Measurements from ENCODE around the gene TYRO3.

TYRO3 gene

GRCh38 chr15:41606997-41607396, 48.0 kb downstream of the TYRO3 start:
- no peak overlapping the region for H3K27ac ChIP-seq (ENCODE audit: low read depth, low read length)

GRCh38 chr15:41609123-41609522, 50.1 kb downstream of the TYRO3 start:
- Histone ChIP-seq H3K27me3 (ENCODE audit: insufficient read depth, low read length) (no peaks in the 10 kb centered on the region), H3K27ac (ENCODE audit: low read depth, low read length) (no peak overlapping the region), H3K4me3 (ENCODE audit: low read depth, low read length) (no peak overlapping the region), H3K79me2 (ENCODE audit: control insufficient read depth, insufficient read depth, low read length, unreplicated experiment) (no peaks in the 10 kb centered on the region), H3K36me3 (ENCODE audit: insufficient read depth, low read length) (no peaks in the 10 kb centered on the region), H3K4me1 (ENCODE audit: control insufficient read depth, insufficient read depth, low read length, unreplicated experiment) (peaks cover 14% of the 10 kb centered on the region), H2AFZ (ENCODE audit: low read length, unreplicated experiment) (no peak overlapping the region)

More at GRCh38 chr15:41606997-41607396, 48.0 kb downstream of the TYRO3 start:
- no peaks in the 10 kb centered on the region for H3K79me2 ChIP-seq (ENCODE audit: control insufficient read depth, insufficient read depth, low read length, unreplicated experiment)
- no peaks in the 10 kb centered on the region for H3K27me3 ChIP-seq (ENCODE audit: insufficient read depth, low read length)
- no peaks in the 10 kb centered on the region for H3K36me3 ChIP-seq (ENCODE audit: insufficient read depth, low read length)
- H3K4me1 ChIP-seq (ENCODE audit: control insufficient read depth, insufficient read depth, low read length, unreplicated experiment), result peaks cover 14% of the 10 kb centered on the region
- H3K4me3 ChIP-seq (ENCODE audit: low read depth, low read length), result no peak overlapping the region
- H2AFZ ChIP-seq (ENCODE audit: low read length, unreplicated experiment), result no peak overlapping the region

GRCh38 chr15:41610048-41610447, 51.0 kb downstream of the TYRO3 start:
- Histone ChIP-seq H3K4me3 (ENCODE audit: low read depth, low read length) (no peak overlapping the region), H2AFZ (ENCODE audit: low read length, unreplicated experiment) (no peak overlapping the region), H3K79me2 (ENCODE audit: control insufficient read depth, insufficient read depth, low read length, unreplicated experiment) (no peaks in the 10 kb centered on the region), H3K27me3 (ENCODE audit: insufficient read depth, low read length) (no peaks in the 10 kb centered on the region), H3K27ac (ENCODE audit: low read depth, low read length) (no peak overlapping the region), H3K36me3 (ENCODE audit: insufficient read depth, low read length) (no peaks in the 10 kb centered on the region), H3K4me1 (ENCODE audit: control insufficient read depth, insufficient read depth, low read length, unreplicated experiment) (peaks cover 9% of the 10 kb centered on the region)

GRCh38 chr15:41620536-41621199, 61.7 kb downstream of the TYRO3 start:
- Histone ChIP-seq H3K79me2 (ENCODE audit: control insufficient read depth, insufficient read depth, low read length, unreplicated experiment) (peaks cover 20% of the 10 kb centered on the region), H3K27me3 (ENCODE audit: insufficient read depth, low read length) (no peaks in the 10 kb centered on the region), H3K4me1 (ENCODE audit: control insufficient read depth, insufficient read depth, low read length, unreplicated experiment) (peaks cover 9% of the 10 kb centered on the region), H3K36me3 (ENCODE audit: insufficient read depth, low read length) (peaks cover 4% of the 10 kb centered on the region; the same call in 1 of the 2 replicates), H3K4me3 (ENCODE audit: low read depth, low read length) (peak overlapping the region; percentile 80), H2AFZ (ENCODE audit: low read length, unreplicated experiment) (peak overlapping the region; percentile 89), H3K27ac (ENCODE audit: low read depth, low read length) (peak overlapping the region; percentile 92)

GRCh38 chr15:41621200-41622193, 62.5 kb downstream of the TYRO3 start:
- no peaks in the 10 kb centered on the region for H3K27me3 ChIP-seq (ENCODE audit: insufficient read depth, low read length)
- peaks cover 9% of the 10 kb centered on the region for H3K4me1 ChIP-seq (ENCODE audit: control insufficient read depth, insufficient read depth, low read length, unreplicated experiment)
- peaks cover 4% of the 10 kb centered on the region; the same call in 1 of the 2 replicates for H3K36me3 ChIP-seq (ENCODE audit: insufficient read depth, low read length)
- H3K4me3 ChIP-seq (ENCODE audit: low read depth, low read length), result peak overlapping the region; percentile 80
- H2AFZ ChIP-seq (ENCODE audit: low read length, unreplicated experiment), result peak overlapping the region; percentile 89
- H3K79me2 ChIP-seq (ENCODE audit: control insufficient read depth, insufficient read depth, low read length, unreplicated experiment), result peaks cover 20% of the 10 kb centered on the region
- peak overlapping the region; percentile 92 for H3K27ac ChIP-seq (ENCODE audit: low read depth, low read length)

GRCh38 chr15:41622901-41623300, 63.9 kb downstream of the TYRO3 start:
- Histone ChIP-seq H3K4me1 (ENCODE audit: control insufficient read depth, insufficient read depth, low read length, unreplicated experiment) (peaks cover 9% of the 10 kb centered on the region), H3K27me3 (ENCODE audit: insufficient read depth, low read length) (no peaks in the 10 kb centered on the region), H3K4me3 (ENCODE audit: low read depth, low read length) (peak overlapping the region; percentile 80), H2AFZ (ENCODE audit: low read length, unreplicated experiment) (no peak overlapping the region), H3K79me2 (ENCODE audit: control insufficient read depth, insufficient read depth, low read length, unreplicated experiment) (peaks cover 32% of the 10 kb centered on the region), H3K36me3 (ENCODE audit: insufficient read depth, low read length) (no peaks in the 10 kb centered on the region), H3K27ac (ENCODE audit: low read depth, low read length) (peak overlapping the region; percentile 92; the same call in 1 of the 2 replicates)

- Histone ChIP-seq H3K27ac (ENCODE audit: low read depth, low read length) (no peak overlapping the region), H3K4me3 (ENCODE audit: low read depth, low read length) (no peak overlapping the region), H2AFZ (ENCODE audit: low read length, unreplicated experiment) (no peak overlapping the region), H3K36me3 (ENCODE audit: insufficient read depth, low read length) (no peaks in the 10 kb centered on the region), H3K27me3 (ENCODE audit: insufficient read depth, low read length) (no peaks in the 10 kb centered on the region), H3K79me2 (ENCODE audit: control insufficient read depth, insufficient read depth, low read length, unreplicated experiment) (peaks cover 67% of the 10 kb centered on the region), H3K4me1 (ENCODE audit: control insufficient read depth, insufficient read depth, low read length, unreplicated experiment) (peaks cover 14% of the 10 kb centered on the region)
Observed at GRCh38 chr15:41627203-41627602, 68.2 kb downstream of the TYRO3 start.

- no peak overlapping the region for H3K4me3 ChIP-seq (ENCODE audit: low read depth, low read length)
- no peaks in the 10 kb centered on the region for H3K36me3 ChIP-seq (ENCODE audit: insufficient read depth, low read length)
- H2AFZ ChIP-seq (ENCODE audit: low read length, unreplicated experiment), result no peak overlapping the region
- peaks cover 6% of the 10 kb centered on the region for H3K4me1 ChIP-seq (ENCODE audit: control insufficient read depth, insufficient read depth, low read length, unreplicated experiment)
- no peak overlapping the region for H3K27ac ChIP-seq (ENCODE audit: low read depth, low read length)
- no peaks in the 10 kb centered on the region for H3K27me3 ChIP-seq (ENCODE audit: insufficient read depth, low read length)
- peaks cover 68% of the 10 kb centered on the region for H3K79me2 ChIP-seq (ENCODE audit: control insufficient read depth, insufficient read depth, low read length, unreplicated experiment)
Observed at GRCh38 chr15:41629463-41629862, 70.5 kb downstream of the TYRO3 start.

- Histone ChIP-seq H3K4me3 (ENCODE audit: low read depth, low read length) (no peak overlapping the region), H3K4me1 (ENCODE audit: control insufficient read depth, insufficient read depth, low read length, unreplicated experiment) (peaks cover 6% of the 10 kb centered on the region), H3K79me2 (ENCODE audit: control insufficient read depth, insufficient read depth, low read length, unreplicated experiment) (peaks cover 70% of the 10 kb centered on the region), H3K36me3 (ENCODE audit: insufficient read depth, low read length) (no peaks in the 10 kb centered on the region), H3K27me3 (ENCODE audit: insufficient read depth, low read length) (no peaks in the 10 kb centered on the region), H3K27ac (ENCODE audit: low read depth, low read length) (no peak overlapping the region), H2AFZ (ENCODE audit: low read length, unreplicated experiment) (no peak overlapping the region)
Observed at GRCh38 chr15:41629883-41630282, 70.9 kb downstream of the TYRO3 start.

GRCh38 chr15:41630616-41631217, 71.7 kb downstream of the TYRO3 start:
- Histone ChIP-seq H3K4me3 (ENCODE audit: low read depth, low read length) (no peak overlapping the region), H3K36me3 (ENCODE audit: insufficient read depth, low read length) (no peaks in the 10 kb centered on the region), H3K4me1 (ENCODE audit: control insufficient read depth, insufficient read depth, low read length, unreplicated experiment) (peaks cover 6% of the 10 kb centered on the region), H3K27ac (ENCODE audit: low read depth, low read length) (no peak overlapping the region), H2AFZ (ENCODE audit: low read length, unreplicated experiment) (no peak overlapping the region), H3K79me2 (ENCODE audit: control insufficient read depth, insufficient read depth, low read length, unreplicated experiment) (peaks cover 76% of the 10 kb centered on the region), H3K27me3 (ENCODE audit: insufficient read depth, low read length) (no peaks in the 10 kb centered on the region)
